Measurements from ENCODE around the gene ASPSCR1.

GRCh38 chr17:81931189-81931556 is 46.3 kb upstream of the ASPSCR1 start:
- TF ChIP-seq EZH2phosphoT487 (IDR thresholded peaks at IDR 0.05; ENCODE audit: borderline replicate concordance, low read depth, low read length): no peak
- no peak for TF ChIP-seq CTCF (conservative IDR thresholded peaks at IDR 0.05; ENCODE audit: low read length)
